A673 (cell line): ENCODE data around the gene PADI3.

Experiments
- EZH2 ChIP-seq: fragments of 200-600 bp; sonication (generic); IDR thresholded peaks from 2 replicates; pipeline ENCODE4 v1.6.1; 2017; ENCODE audit warnings: borderline replicate concordance, low read depth, mild to moderate bottlenecking, mixed read lengths, antibody characterized with exemption, low read length; ENCODE audit not compliant: poor library complexity, severe bottlenecking
- TF ChIP-seq, protein P1 (sequence below): fragments of 300-800, 200-600 bp; sonication (generic); conservative IDR thresholded peaks from 2 replicates; pipeline ENCODE4 v1.5.1; 2017; ENCODE audit warnings: low read depth, mild to moderate bottlenecking, antibody characterized with exemption, low read length, moderate library complexity, mixed read lengths

DNA sequence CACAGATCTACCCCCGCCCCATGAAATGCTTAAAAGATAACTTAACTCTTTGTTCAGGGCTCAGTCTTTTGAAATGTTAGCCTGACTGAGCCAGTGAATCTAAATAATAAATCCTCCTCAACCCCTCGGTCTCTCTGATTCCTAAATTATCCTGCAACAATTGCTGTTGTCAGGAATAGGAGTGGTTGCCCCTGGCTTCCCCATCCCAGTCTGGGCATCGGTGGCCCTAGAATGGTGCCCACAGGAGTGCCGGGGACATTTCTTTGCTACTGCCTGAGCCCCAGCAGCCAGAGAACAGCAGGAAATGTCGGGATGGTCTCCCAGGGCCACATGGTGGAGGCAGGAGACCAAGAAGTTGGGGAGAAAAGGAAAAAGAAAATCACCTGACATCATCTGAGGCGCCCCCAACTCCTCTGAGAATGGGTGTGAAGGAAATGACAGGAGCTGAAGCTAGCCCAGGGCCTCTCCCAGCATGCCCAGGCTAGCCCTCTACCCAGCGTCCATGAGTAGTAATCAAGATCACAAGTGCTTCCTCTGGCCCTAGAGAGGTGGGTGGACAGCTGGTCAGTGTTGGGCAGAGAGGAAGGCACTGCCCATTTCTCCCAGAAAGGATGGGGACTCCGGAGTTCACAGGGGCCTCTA is 60.6 kb downstream of the PADI3 start:
- TF ChIP-seq, protein P1, sequence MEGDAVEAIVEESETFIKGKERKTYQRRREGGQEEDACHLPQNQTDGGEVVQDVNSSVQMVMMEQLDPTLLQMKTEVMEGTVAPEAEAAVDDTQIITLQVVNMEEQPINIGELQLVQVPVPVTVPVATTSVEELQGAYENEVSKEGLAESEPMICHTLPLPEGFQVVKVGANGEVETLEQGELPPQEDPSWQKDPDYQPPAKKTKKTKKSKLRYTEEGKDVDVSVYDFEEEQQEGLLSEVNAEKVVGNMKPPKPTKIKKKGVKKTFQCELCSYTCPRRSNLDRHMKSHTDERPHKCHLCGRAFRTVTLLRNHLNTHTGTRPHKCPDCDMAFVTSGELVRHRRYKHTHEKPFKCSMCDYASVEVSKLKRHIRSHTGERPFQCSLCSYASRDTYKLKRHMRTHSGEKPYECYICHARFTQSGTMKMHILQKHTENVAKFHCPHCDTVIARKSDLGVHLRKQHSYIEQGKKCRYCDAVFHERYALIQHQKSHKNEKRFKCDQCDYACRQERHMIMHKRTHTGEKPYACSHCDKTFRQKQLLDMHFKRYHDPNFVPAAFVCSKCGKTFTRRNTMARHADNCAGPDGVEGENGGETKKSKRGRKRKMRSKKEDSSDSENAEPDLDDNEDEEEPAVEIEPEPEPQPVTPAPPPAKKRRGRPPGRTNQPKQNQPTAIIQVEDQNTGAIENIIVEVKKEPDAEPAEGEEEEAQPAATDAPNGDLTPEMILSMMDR = no peak
- no peak for TF ChIP-seq EZH2
